Ishikawa (cell line): Measurements from ENCODE around the gene CDX1.

ENCODE experiments used
- CEBPB ChIP-seq: IDR thresholded peaks from 2 replicates; pipeline ENCODE4 v1.6.1; 2012
- CREB1 ChIP-seq: IDR thresholded peaks from 2 replicates; pipeline ENCODE4 v1.6.1; 2012; ENCODE audit warnings: low read depth
- EGR1 ChIP-seq: IDR thresholded peaks from 2 replicates; pipeline ENCODE4 v1.6.1; 2012
- EP300 ChIP-seq: IDR thresholded peaks from 2 replicates; pipeline ENCODE4 v1.6.1; 2012; ENCODE audit warnings: borderline replicate concordance
- FOXM1 ChIP-seq: IDR thresholded peaks from 2 replicates; pipeline ENCODE4 v1.6.1; 2012; ENCODE audit warnings: low read depth, borderline replicate concordance
- MAX ChIP-seq: IDR thresholded peaks from 2 replicates; pipeline ENCODE4 v1.6.1; 2012
- NFIC ChIP-seq: IDR thresholded peaks from 2 replicates; pipeline ENCODE4 v1.6.1; 2012
- RAD21 ChIP-seq: IDR thresholded peaks from 2 replicates; pipeline ENCODE4 v1.6.1; 2012; ENCODE audit warnings: low read depth
- REST ChIP-seq: IDR thresholded peaks from 2 replicates; pipeline ENCODE4 v1.6.1; 2012; ENCODE audit warnings: low read depth, mild to moderate bottlenecking
- TAF1 ChIP-seq: IDR thresholded peaks from 2 replicates; pipeline ENCODE4 v1.6.1; 2012; ENCODE audit warnings: low read depth, mild to moderate bottlenecking
- TCF12 ChIP-seq: IDR thresholded peaks from 2 replicates; pipeline ENCODE4 v1.6.1; 2012; ENCODE audit warnings: low read depth
- TEAD4 ChIP-seq: IDR thresholded peaks from 2 replicates; pipeline ENCODE4 v1.6.1; 2012
- USF1 ChIP-seq: IDR thresholded peaks from 2 replicates; pipeline ENCODE4 v1.6.1; 2012
- YY1 ChIP-seq: IDR thresholded peaks from 2 replicates; pipeline ENCODE4 v1.6.1; 2012; ENCODE audit warnings: low read depth
- ZBTB7A ChIP-seq: IDR thresholded peaks from 2 replicates; pipeline ENCODE4 v1.6.1; 2012; ENCODE audit warnings: low read depth

Gene CDX1

GRCh38 chr5:150146235-150146634 lies 20.3 kb upstream of the CDX1 start:
- no peak for TF ChIP-seq TAF1
- TF ChIP-seq EGR1 = no peak
- TF ChIP-seq EP300 = no peak
- no peak for TF ChIP-seq MAX
- no peak for TF ChIP-seq NFIC
- no peak for TF ChIP-seq FOXM1
- TF ChIP-seq CEBPB = no peak
- TF ChIP-seq USF1 = no peak
- TF ChIP-seq YY1 = no peak
- TF ChIP-seq RAD21 = no peak
- TF ChIP-seq CREB1 = no peak
- no peak for TF ChIP-seq TEAD4
- no peak for TF ChIP-seq REST
- TF ChIP-seq TCF12 = no peak
- no peak for TF ChIP-seq ZBTB7A

GRCh38 chr5:150146862-150147601 lies 19.5 kb upstream of the CDX1 start:
- TF ChIP-seq REST (no peak), FOXM1 (no peak), CEBPB (no peak), TCF12 (no peak), TAF1 (no peak), MAX (no peak), CREB1 (no peak), EGR1 (no peak), USF1 (no peak), NFIC (no peak), EP300 (no peak)

GRCh38 chr5:150147670-150148069 lies 18.9 kb upstream of the CDX1 start:
- TF ChIP-seq EP300 = no peak
- no peak for TF ChIP-seq USF1
- no peak for TF ChIP-seq NFIC
- TF ChIP-seq CEBPB = no peak
- no peak for TF ChIP-seq REST
- TF ChIP-seq TCF12 = no peak
- no peak for TF ChIP-seq CREB1

GRCh38 chr5:150148117-150148927 lies 18.3 kb upstream of the CDX1 start:
- TF ChIP-seq TCF12 (no peak), RAD21 (no peak), USF1 (no peak), NFIC (no peak), CEBPB (no peak), TAF1 (no peak), REST (no peak), EGR1 (no peak), CREB1 (no peak), ZBTB7A (no peak), YY1 (no peak), EP300 (no peak), TEAD4 (no peak), MAX (no peak), FOXM1 (no peak)
